Naive B cell (primary cell): Measurements from ENCODE around the gene PIP4K2A. TPM values are rescaled to one million over a fixed set of nuclear protein-coding genes. Genes with fewer than 3 reads are reported as not detected.

Experiments
- ATAC-seq, 2 donors: fragments of 150-1000 bp; cut with Tn5 transposase; 2 replicates each; pipeline ENCODE4 v1.10.0; 2021; ENCODE audit warnings: low read depth in 2 of 2, mild to moderate bottlenecking in 2 of 2, moderate library complexity in 2 of 2
- DNase-seq: peaks from one replicate; pipeline ENCODE4 v3.0.0; 2022
- H3K27ac Mint-ChIP-seq, 6 donors: one replicate each; pipeline ENCODE4 v1.8.0; 2020 to 2022; ENCODE audit warnings: mild to moderate bottlenecking in 6 of 6, mixed read lengths in 6 of 6, moderate library complexity in 5 of 6, inconsistent platforms in 2 of 6
- H3K27me3 Mint-ChIP-seq, 3 donors: one replicate each; pipeline ENCODE4 v1.8.0; 2021 to 2022; ENCODE audit warnings: mixed read lengths in 3 of 3, mild to moderate bottlenecking in 1 of 3
- H3K36me3 Mint-ChIP-seq, 2 donors: one replicate each; pipeline ENCODE4 v1.8.0; 2020 to 2022; ENCODE audit warnings: mixed read lengths in 2 of 2, inconsistent platforms in 1 of 2, mild to moderate bottlenecking in 1 of 2
- H3K4me1 Mint-ChIP-seq, 3 donors: one replicate each; pipeline ENCODE4 v1.8.0; 2020 to 2022; ENCODE audit warnings: mixed read lengths in 3 of 3, inconsistent platforms in 1 of 3, mild to moderate bottlenecking in 1 of 3, moderate library complexity in 1 of 3
- H3K4me3 Mint-ChIP-seq, 8 donors: one replicate each; pipeline ENCODE4 v1.8.0; 2020 to 2022; ENCODE audit warnings: mild to moderate bottlenecking in 8 of 8, mixed read lengths in 8 of 8, moderate library complexity in 8 of 8, inconsistent platforms in 2 of 8
- H3K9me3 Mint-ChIP-seq, 7 donors: one replicate each; pipeline ENCODE4 v1.8.0; 2020 to 2022; ENCODE audit warnings: mixed read lengths in 7 of 7, mild to moderate bottlenecking in 5 of 7, inconsistent platforms in 2 of 7, moderate library complexity in 1 of 7
- polyA plus RNA-seq, 6 donors: library from polyadenylated mRNA; unstranded; fragments of 300-500 nt; fragmentation: Illumina TruSeq; gene quantifications; one replicate each; pipeline ENCODE4 v1.2.3, GENCODE V29; 2021; ENCODE audit warnings: low read depth in 6 of 6

The PIP4K2A gene
- polyA plus RNA-seq, 6 donors from 2014 or later: 16.8 to 45.7 (median 26.3) TPM

GRCh38 chr10:22615819-22616499, 98.4 kb downstream of the PIP4K2A start:
- Mint-ChIP-seq H3K4me3 (peak overlapping the region in 7 of 8 donors; percentile 31 to 89 (median 74)), H3K27me3 (no peaks in the 10 kb centered on the region), H3K36me3 (peaks cover 0 to 12% of the 10 kb centered on the region in 2 donors), H3K27ac (peak overlapping the region; percentile 90 to 98 (median 95)), H3K4me1 (peaks cover 53 to 91% (median 76%) of the 10 kb centered on the region in 3 donors), H3K9me3 (peaks cover 0 to 2% (median 0%) of the 10 kb centered on the region in 7 donors)
- ATAC-seq: peak; percentile 72 to 76
- DNase-seq: peak; percentile 26

GRCh38 chr10:22615101-22615500, 99.3 kb downstream of the PIP4K2A start:
- Mint-ChIP-seq H3K27ac (peak overlapping the region in 4 of 6 donors; percentile 80 to 98 (median 92)), H3K36me3 (peaks cover 2 to 16% of the 10 kb centered on the region in 2 donors), H3K4me1 (peaks cover 58 to 91% (median 75%) of the 10 kb centered on the region in 3 donors), H3K9me3 (peaks cover 0 to 3% (median 0%) of the 10 kb centered on the region in 7 donors), H3K27me3 (no peaks in the 10 kb centered on the region), H3K4me3 (peak overlapping the region in 4 of 8 donors; percentile 50 to 83 (median 64))
- ATAC-seq: no peak
- no peak for DNase-seq

- H3K4me1 Mint-ChIP-seq: peaks cover 61 to 95% (median 83%) of the 10 kb centered on the region in 3 donors
Measured at GRCh38 chr10:22613011-22613410, 101.4 kb downstream of the PIP4K2A start.

GRCh38 chr10:22612318-22612717, 102.1 kb downstream of the PIP4K2A start:
- peak overlapping the region in 7 of 8 donors; percentile 46 to 90 (median 72) for H3K4me3 Mint-ChIP-seq
- peaks cover 59 to 97% (median 80%) of the 10 kb centered on the region in 3 donors for H3K4me1 Mint-ChIP-seq
- no peaks in the 10 kb centered on the region for H3K27me3 Mint-ChIP-seq
- no peak for ATAC-seq
- no peak for DNase-seq
- H3K9me3 Mint-ChIP-seq: peaks cover 0 to 11% (median 0%) of the 10 kb centered on the region in 7 donors
- H3K27ac Mint-ChIP-seq: peak overlapping the region; percentile 75 to 97 (median 94)
- peaks cover 18 to 31% of the 10 kb centered on the region in 2 donors for H3K36me3 Mint-ChIP-seq

More at GRCh38 chr10:22613011-22613410, 101.4 kb downstream of the PIP4K2A start:
- Mint-ChIP-seq H3K9me3 (peaks cover 0 to 9% (median 0%) of the 10 kb centered on the region in 7 donors), H3K27ac (peak overlapping the region; percentile 39 to 97 (median 88)), H3K27me3 (no peaks in the 10 kb centered on the region), H3K4me3 (peak overlapping the region in 5 of 8 donors; percentile 5 to 82 (median 66)), H3K36me3 (peaks cover 14 to 28% of the 10 kb centered on the region in 2 donors)
- DNase-seq: no peak
- no peak for ATAC-seq

GRCh38 chr10:22611425-22612115, 102.8 kb downstream of the PIP4K2A start:
- Mint-ChIP-seq H3K27me3 (no peaks in the 10 kb centered on the region), H3K27ac (peak overlapping the region; percentile 75 to 97 (median 94)), H3K9me3 (peaks cover 0 to 11% (median 0%) of the 10 kb centered on the region in 7 donors), H3K4me1 (peaks cover 64 to 98% (median 86%) of the 10 kb centered on the region in 3 donors), H3K36me3 (peaks cover 18 to 31% of the 10 kb centered on the region in 2 donors), H3K4me3 (peak overlapping the region; percentile 46 to 90 (median 78))
- DNase-seq (peak; percentile 57), ATAC-seq (peak; percentile 75 to 79)

- H3K36me3 Mint-ChIP-seq: peaks cover 18 to 31% of the 10 kb centered on the region in 2 donors
Measured at GRCh38 chr10:22610610-22611009, 103.8 kb downstream of the PIP4K2A start.

GRCh38 chr10:22609719-22610465, 104.5 kb downstream of the PIP4K2A start:
- H3K4me3 Mint-ChIP-seq: peak overlapping the region; percentile 22 to 90 (median 76)

More at GRCh38 chr10:22610610-22611009, 103.8 kb downstream of the PIP4K2A start:
- H3K4me1 Mint-ChIP-seq: peaks cover 62 to 99% (median 88%) of the 10 kb centered on the region in 3 donors
- H3K9me3 Mint-ChIP-seq: peaks cover 0 to 11% (median 0%) of the 10 kb centered on the region in 7 donors
- H3K27me3 Mint-ChIP-seq: no peaks in the 10 kb centered on the region
- peak overlapping the region in 6 of 8 donors; percentile 72 to 90 (median 82) for H3K4me3 Mint-ChIP-seq
- ATAC-seq (no peak), DNase-seq (no peak)
- H3K27ac Mint-ChIP-seq: peak overlapping the region; percentile 93 to 97 (median 95)

GRCh38 chr10:22609251-22609650, 105.1 kb downstream of the PIP4K2A start:
- peaks cover 18 to 31% of the 10 kb centered on the region in 2 donors for H3K36me3 Mint-ChIP-seq
- DNase-seq (no peak), ATAC-seq (no peak)
- H3K4me3 Mint-ChIP-seq: peak overlapping the region in 3 of 8 donors; percentile 10 to 82 (median 51)
- peak overlapping the region in 5 of 6 donors; percentile 31 to 96 (median 39) for H3K27ac Mint-ChIP-seq
- peaks cover 63 to 99% (median 94%) of the 10 kb centered on the region in 3 donors for H3K4me1 Mint-ChIP-seq
- H3K9me3 Mint-ChIP-seq: peaks cover 0 to 11% (median 2%) of the 10 kb centered on the region in 7 donors
- H3K27me3 Mint-ChIP-seq: no peaks in the 10 kb centered on the region

More at GRCh38 chr10:22609719-22610465, 104.5 kb downstream of the PIP4K2A start:
- Mint-ChIP-seq H3K27ac (peak overlapping the region; percentile 93 to 97 (median 95)), H3K36me3 (peaks cover 18 to 31% of the 10 kb centered on the region in 2 donors), H3K9me3 (peaks cover 0 to 11% (median 2%) of the 10 kb centered on the region in 7 donors), H3K27me3 (no peaks in the 10 kb centered on the region), H3K4me1 (peaks cover 66 to 99% (median 92%) of the 10 kb centered on the region in 3 donors)
- DNase-seq: no peak
- ATAC-seq: no peak

- Mint-ChIP-seq H3K9me3 (peaks cover 0 to 11% (median 2%) of the 10 kb centered on the region in 7 donors), H3K27ac (peak overlapping the region in 5 of 6 donors; percentile 12 to 93 (median 71)), H3K27me3 (no peaks in the 10 kb centered on the region), H3K4me1 (peaks cover 52 to 96% (median 83%) of the 10 kb centered on the region in 3 donors), H3K36me3 (peaks cover 18 to 23% of the 10 kb centered on the region in 2 donors), H3K4me3 (peak overlapping the region in 7 of 8 donors; percentile 30 to 83 (median 51))
- DNase-seq (no peak), ATAC-seq (no peak)
Measured at GRCh38 chr10:22607261-22607660, 107.1 kb downstream of the PIP4K2A start.

GRCh38 chr10:22606164-22606614, 108.2 kb downstream of the PIP4K2A start:
- H3K27me3 Mint-ChIP-seq: no peaks in the 10 kb centered on the region
- H3K27ac Mint-ChIP-seq: peak overlapping the region; percentile 93 to 99 (median 96)
- peak; percentile 87 to 89 for ATAC-seq
- peak; percentile 75 for DNase-seq
- H3K36me3 Mint-ChIP-seq: peaks cover 18 to 19% of the 10 kb centered on the region in 2 donors
- H3K4me1 Mint-ChIP-seq: peaks cover 56 to 96% (median 83%) of the 10 kb centered on the region in 3 donors
- peaks cover 0 to 11% (median 2%) of the 10 kb centered on the region in 7 donors for H3K9me3 Mint-ChIP-seq
- H3K4me3 Mint-ChIP-seq: peak overlapping the region; percentile 64 to 88 (median 78)

- Mint-ChIP-seq H3K27ac (peak overlapping the region; percentile 93 to 97 (median 96)), H3K4me3 (peak overlapping the region; percentile 3 to 91 (median 85)), H3K9me3 (peaks cover 0 to 9% (median 2%) of the 10 kb centered on the region in 7 donors), H3K4me1 (peaks cover 57 to 96% (median 85%) of the 10 kb centered on the region in 3 donors), H3K36me3 (peaks cover 15 to 17% of the 10 kb centered on the region in 2 donors), H3K27me3 (no peaks in the 10 kb centered on the region)
- peak; percentile 34 to 42 for ATAC-seq
- peak; percentile 68 for DNase-seq
Measured at GRCh38 chr10:22605168-22605567, 109.2 kb downstream of the PIP4K2A start.
